ENCODE measurements around the gene AXIN1.

The AXIN1 gene

DNA sequence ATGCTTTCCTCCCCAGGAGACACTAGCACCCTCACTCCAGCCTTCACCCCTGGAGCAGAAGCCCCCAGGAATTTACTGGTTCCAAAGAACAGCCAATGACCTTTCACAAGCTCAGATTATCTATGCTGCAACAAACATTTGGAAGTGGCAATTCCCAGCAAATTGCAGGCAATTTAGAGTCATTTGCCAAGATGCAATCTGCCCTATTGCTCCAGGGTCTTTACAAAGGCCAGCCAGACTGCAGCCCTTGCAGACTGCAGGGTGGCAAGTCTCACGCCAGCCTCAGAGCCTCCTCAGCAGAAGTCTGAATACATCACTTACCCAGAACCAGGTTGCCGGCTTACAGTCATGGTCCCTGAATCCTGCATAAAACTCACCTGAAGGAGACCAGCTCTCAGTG lies 21.8 kb downstream of the AXIN1 start:
- H3K4me3 ChIP-seq (ENCODE audit: control insufficient read depth, low read depth, low read length): no peak overlapping the region
- DNase-seq (ENCODE audit: low read depth): no peak
- TF ChIP-seq, protein P1, sequence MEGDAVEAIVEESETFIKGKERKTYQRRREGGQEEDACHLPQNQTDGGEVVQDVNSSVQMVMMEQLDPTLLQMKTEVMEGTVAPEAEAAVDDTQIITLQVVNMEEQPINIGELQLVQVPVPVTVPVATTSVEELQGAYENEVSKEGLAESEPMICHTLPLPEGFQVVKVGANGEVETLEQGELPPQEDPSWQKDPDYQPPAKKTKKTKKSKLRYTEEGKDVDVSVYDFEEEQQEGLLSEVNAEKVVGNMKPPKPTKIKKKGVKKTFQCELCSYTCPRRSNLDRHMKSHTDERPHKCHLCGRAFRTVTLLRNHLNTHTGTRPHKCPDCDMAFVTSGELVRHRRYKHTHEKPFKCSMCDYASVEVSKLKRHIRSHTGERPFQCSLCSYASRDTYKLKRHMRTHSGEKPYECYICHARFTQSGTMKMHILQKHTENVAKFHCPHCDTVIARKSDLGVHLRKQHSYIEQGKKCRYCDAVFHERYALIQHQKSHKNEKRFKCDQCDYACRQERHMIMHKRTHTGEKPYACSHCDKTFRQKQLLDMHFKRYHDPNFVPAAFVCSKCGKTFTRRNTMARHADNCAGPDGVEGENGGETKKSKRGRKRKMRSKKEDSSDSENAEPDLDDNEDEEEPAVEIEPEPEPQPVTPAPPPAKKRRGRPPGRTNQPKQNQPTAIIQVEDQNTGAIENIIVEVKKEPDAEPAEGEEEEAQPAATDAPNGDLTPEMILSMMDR (conservative IDR thresholded peaks at IDR 0.05; ENCODE audit: control insufficient read depth, insufficient read depth, low read depth, low read length): no peak

GRCh38 chr16:325375-326145 lies 27.0 kb downstream of the AXIN1 start:
- DNase-seq (ENCODE audit: low read depth): no peak
- TF ChIP-seq, protein P1 (conservative IDR thresholded peaks at IDR 0.05; ENCODE audit: control insufficient read depth, insufficient read depth, low read depth, low read length): no peak
- H3K4me3 ChIP-seq (ENCODE audit: control insufficient read depth, low read depth, low read length): no peak overlapping the region

DNA sequence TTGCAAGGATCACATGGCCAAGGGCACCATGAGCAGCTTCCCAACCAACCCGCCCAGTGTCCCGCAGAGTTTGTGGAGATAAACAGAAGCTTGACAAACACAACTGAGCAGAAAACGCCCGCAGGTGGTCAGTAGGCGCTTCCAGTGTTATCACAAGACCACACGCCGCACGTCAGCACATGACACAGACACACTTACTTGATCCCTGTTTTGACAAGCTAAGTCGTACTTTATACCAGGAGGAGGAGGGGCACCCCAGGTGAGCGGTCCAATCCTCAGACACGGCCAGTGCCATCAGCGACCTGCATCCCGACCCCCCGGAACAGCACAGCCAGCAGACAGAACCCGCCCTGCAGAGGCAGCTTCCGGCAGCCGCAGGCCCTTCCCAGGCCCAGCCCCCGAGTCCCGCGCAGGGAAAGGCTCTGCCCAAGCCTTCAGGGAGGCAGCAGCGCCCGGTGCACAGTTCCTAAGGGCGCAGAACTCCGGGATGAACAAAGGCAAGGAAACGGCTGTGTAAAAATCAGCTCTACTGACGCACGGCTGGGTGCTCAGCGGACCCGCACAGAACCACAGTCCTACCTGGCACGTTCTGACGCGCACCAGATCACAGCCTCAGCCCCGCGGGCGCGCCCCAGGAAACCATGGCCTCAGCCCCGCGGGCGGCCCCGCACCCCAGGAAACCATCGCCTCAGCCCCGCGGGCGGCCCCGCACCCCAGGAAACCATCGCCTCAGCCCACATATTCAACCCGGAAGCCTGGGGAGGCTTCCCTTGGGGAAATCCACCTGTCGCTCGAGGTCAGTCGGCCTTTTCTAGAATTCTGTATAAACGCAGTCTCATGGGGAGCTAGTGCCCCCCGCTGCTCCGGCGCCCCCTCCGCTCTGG lies 27.8 kb downstream of the AXIN1 start:
- no peak for DNase-seq (ENCODE audit: low read depth)
- TF ChIP-seq, protein P1 (conservative IDR thresholded peaks at IDR 0.05; ENCODE audit: control insufficient read depth, insufficient read depth, low read depth, low read length): no peak
- no peak overlapping the region for H3K4me3 ChIP-seq (ENCODE audit: control insufficient read depth, low read depth, low read length)

- DNase-seq (ENCODE audit: low read depth): no peak
- no peak overlapping the region for H3K4me3 ChIP-seq (ENCODE audit: control insufficient read depth, low read depth, low read length)
- TF ChIP-seq, protein P1 (conservative IDR thresholded peaks at IDR 0.05; ENCODE audit: control insufficient read depth, insufficient read depth, low read depth, low read length): no peak
These were observed 28.4 kb downstream of the AXIN1 start for GRCh38 chr16:324201-324450.

- TF ChIP-seq, protein P1 (conservative IDR thresholded peaks at IDR 0.05; ENCODE audit: control insufficient read depth, insufficient read depth, low read depth, low read length): no peak
- DNase-seq (ENCODE audit: low read depth): no peak
These were observed 29.9 kb downstream of the AXIN1 start for GRCh38 chr16:322476-323143.

GRCh38 chr16:321532-321931 lies 31.0 kb downstream of the AXIN1 start:
- TF ChIP-seq, protein P1 (conservative IDR thresholded peaks at IDR 0.05; ENCODE audit: control insufficient read depth, insufficient read depth, low read depth, low read length): no peak
- no peak overlapping the region for H3K4me3 ChIP-seq (ENCODE audit: control insufficient read depth, low read depth, low read length)
- no peak for DNase-seq (ENCODE audit: low read depth)

More at GRCh38 chr16:322476-323143, 29.9 kb downstream of the AXIN1 start:
- H3K4me3 ChIP-seq (ENCODE audit: control insufficient read depth, low read depth, low read length): no peak overlapping the region

Measured in fibroblast of mammary gland (primary cell).